ENCODE data around the gene DRAM2.
"Not testable (repeated sequence)": the region's sequence is repeated elsewhere in the genome, so short reads cannot be mapped to it uniquely, and the experiment has no call there.

Gene DRAM2

GRCh38 chr1:111127923-111128643 is 11.8 kb downstream of the DRAM2 start:
- Mint-ChIP-seq H3K4me3 (peak overlapping the region; percentile 15), H3K9me3 (no peaks in the 10 kb centered on the region), H3K4me1 (peaks cover 33% of the 10 kb centered on the region), H3K36me3 (peaks cover 24% of the 10 kb centered on the region), H3K27ac (no peak overlapping the region), H3K27me3 (no peaks in the 10 kb centered on the region)

DNA sequence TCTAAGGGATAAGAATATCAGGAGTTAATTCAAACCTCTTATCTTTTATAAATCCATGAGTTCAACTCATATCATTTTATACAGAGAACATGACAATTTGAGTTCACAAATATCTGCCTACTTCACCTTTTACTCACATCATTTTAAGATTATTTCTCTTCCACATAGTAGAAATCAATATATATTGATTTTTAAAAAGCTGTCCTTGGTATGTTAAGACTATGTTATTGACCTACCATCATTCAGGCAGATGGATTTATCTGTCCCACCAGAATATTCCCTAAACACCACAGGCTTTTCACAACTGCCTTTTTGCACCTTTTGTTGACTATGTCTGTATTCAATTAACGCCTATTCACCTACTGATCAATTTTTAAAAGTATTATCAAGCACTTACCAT is 13.5 kb downstream of the DRAM2 start:
- Mint-ChIP-seq H3K36me3 (peaks cover 24% of the 10 kb centered on the region), H3K27me3 (no peaks in the 10 kb centered on the region), H3K9me3 (no peaks in the 10 kb centered on the region), H3K4me1 (peaks cover 28% of the 10 kb centered on the region), H3K27ac (no peak overlapping the region), H3K4me3 (no peak overlapping the region)

- Mint-ChIP-seq H3K36me3 (peaks cover 7% of the 10 kb centered on the region), H3K4me1 (no peaks in the 10 kb centered on the region), H3K9me3 (no peaks in the 10 kb centered on the region), H3K4me3 (no peak overlapping the region), H3K27me3 (no peaks in the 10 kb centered on the region), H3K27ac (no peak overlapping the region)
These were observed 23.4 kb downstream of the DRAM2 start for GRCh38 chr1:111116496-111116895.

DNA sequence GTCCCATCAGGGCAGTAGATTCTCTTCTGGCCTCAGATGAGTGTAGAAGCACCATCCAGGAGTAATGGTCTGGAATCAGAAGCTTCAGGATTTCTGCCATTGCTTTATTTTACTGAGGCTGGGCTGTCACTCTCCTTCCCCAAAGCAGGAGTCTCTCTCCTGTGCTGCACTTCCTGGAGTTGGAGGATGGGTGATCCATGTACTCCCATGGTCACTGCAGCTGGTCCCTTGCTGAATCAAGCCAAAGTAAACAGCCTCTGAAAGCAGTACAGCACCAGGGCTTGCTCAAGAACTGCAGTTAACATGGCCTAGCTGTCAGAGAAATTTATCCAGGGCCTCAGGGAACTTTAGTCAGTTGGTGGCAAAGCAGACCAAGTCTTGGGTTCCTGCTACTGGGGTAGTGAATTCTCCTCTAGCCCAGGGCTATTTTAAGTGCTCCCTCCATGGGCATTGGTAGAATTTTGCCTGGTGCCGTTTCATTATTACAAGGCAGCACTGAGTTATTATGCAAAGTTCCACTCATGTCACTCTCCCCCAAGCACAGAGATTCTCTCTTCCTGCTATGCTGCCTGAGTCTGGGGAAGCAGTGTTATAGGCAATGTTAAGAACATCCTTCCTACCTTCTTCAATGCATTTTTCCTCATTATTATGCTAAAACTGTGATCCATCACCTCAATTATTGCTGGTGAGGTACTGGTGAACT is 29.5 kb downstream of the DRAM2 start:
- peaks cover 3% of the 10 kb centered on the region for H3K27me3 Mint-ChIP-seq
- no peak overlapping the region for H3K27ac Mint-ChIP-seq
- no peak overlapping the region for H3K4me3 Mint-ChIP-seq
- peaks cover 15% of the 10 kb centered on the region for H3K36me3 Mint-ChIP-seq
- no peaks in the 10 kb centered on the region for H3K4me1 Mint-ChIP-seq
- peaks cover 10% of the 10 kb centered on the region for H3K9me3 Mint-ChIP-seq

DNA sequence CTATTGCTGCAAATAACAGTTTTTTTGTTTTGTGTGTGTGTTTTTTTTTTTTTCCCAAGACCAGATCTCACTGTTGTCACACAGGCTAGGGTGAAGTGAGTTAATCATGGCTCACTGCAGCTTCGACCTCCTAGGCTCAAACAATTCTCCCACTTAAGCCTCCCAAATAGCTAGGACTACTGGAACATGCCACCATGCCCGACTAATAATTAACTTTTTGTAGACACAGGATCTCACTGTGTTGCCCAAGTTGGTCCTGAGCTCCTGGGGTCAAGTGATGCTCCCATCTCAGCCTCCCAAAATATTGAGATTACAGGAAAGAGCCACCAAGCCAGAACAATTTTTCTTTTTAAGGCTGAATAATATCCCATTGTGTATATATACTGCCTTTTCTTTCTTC is 34.9 kb downstream of the DRAM2 start:
- Mint-ChIP-seq H3K36me3 (peaks cover 10% of the 10 kb centered on the region), H3K9me3 (peaks cover 38% of the 10 kb centered on the region), H3K4me3 (no peak overlapping the region), H3K4me1 (no peaks in the 10 kb centered on the region), H3K27ac (no peak overlapping the region), H3K27me3 (peaks cover 2% of the 10 kb centered on the region)

GRCh38 chr1:111101854-111102642 is 37.8 kb downstream of the DRAM2 start:
- Mint-ChIP-seq H3K27me3 (no peaks in the 10 kb centered on the region), H3K9me3 (peaks cover 43% of the 10 kb centered on the region), H3K4me3 (no peak overlapping the region), H3K27ac (no peak overlapping the region), H3K4me1 (no peaks in the 10 kb centered on the region), H3K36me3 (peaks cover 10% of the 10 kb centered on the region)

- no peak overlapping the region for H3K27ac Mint-ChIP-seq
- no peaks in the 10 kb centered on the region for H3K27me3 Mint-ChIP-seq
- peaks cover 10% of the 10 kb centered on the region for H3K36me3 Mint-ChIP-seq
- no peaks in the 10 kb centered on the region for H3K4me1 Mint-ChIP-seq
- H3K4me3 Mint-ChIP-seq, result no peak overlapping the region
- H3K9me3 Mint-ChIP-seq, result peaks cover 39% of the 10 kb centered on the region
These were observed 40.6 kb downstream of the DRAM2 start for GRCh38 chr1:111099289-111099688.

- Mint-ChIP-seq H3K4me1 (no peaks in the 10 kb centered on the region), H3K27me3 (no peaks in the 10 kb centered on the region), H3K27ac (no peak overlapping the region), H3K4me3 (no peak overlapping the region), H3K9me3 (peaks cover 28% of the 10 kb centered on the region), H3K36me3 (peaks cover 12% of the 10 kb centered on the region)
These were observed 42.4 kb downstream of the DRAM2 start for GRCh38 chr1:111097356-111098099.

DNA sequence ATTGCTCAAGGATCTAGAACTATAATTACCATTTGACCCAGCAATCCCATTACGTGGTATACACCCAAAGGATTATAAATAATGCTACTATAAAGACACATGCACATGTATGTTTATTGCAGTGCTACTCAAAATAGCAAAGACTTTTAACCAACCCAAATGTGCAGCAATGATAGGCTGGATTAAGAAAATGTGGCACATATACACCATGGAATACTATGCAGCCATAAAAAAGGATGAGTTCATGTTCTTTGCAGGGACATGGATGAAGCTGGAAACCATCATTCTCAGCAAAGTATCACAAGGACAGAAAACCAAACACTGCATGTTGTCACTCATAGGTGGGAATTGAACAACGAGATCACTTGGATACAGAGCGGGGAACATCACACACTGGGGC is 44.5 kb downstream of the DRAM2 start:
- peaks cover 12% of the 10 kb centered on the region for H3K36me3 Mint-ChIP-seq
- not testable (repeated sequence) for H3K4me1 Mint-ChIP-seq, H3K27ac Mint-ChIP-seq, H3K27me3 Mint-ChIP-seq, H3K4me3 Mint-ChIP-seq
- peaks cover 15% of the 10 kb centered on the region for H3K9me3 Mint-ChIP-seq

DNA sequence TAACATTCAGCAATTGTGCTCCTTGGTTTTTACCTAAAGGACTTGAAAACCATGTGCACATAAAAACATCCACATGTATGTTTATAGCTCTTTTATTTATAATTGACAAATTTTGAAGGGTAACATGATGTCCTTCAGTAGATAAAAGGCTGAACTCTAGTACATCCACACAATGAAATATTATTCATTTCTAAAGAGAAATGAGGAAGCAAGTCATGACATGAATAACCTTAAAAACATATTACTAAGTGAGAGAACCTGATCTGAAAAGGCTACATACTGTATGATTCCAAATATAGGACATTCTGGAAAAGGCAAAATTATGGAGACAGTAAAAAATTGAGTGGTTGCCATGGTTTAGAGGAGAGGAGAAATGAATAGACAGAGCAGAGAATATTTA is 50.3 kb downstream of the DRAM2 start:
- Mint-ChIP-seq H3K36me3 (peaks cover 5% of the 10 kb centered on the region), H3K9me3 (no peaks in the 10 kb centered on the region), H3K27me3 (peaks cover 18% of the 10 kb centered on the region), H3K27ac (no peak overlapping the region), H3K4me1 (no peaks in the 10 kb centered on the region), H3K4me3 (no peak overlapping the region)

DNA sequence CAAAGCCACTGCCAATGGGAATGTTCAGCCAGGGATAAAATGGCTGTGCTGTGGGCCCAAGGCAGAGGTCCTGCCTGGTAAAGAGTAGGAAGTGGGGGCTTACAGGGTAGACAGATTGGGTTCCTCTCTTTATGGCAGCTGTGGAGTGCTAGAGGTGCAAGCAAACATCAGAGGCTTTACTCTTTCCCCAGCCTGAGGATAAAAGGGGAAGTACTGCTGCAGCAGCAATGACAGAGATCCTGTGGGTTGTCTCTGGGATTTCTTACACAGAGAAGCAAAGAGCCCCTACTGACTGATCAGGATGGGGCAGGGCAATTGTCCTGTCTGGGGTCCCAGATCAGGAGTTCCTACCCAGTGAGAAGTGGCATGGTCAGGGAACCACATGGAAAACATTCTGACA is 54.2 kb downstream of the DRAM2 start:
- Mint-ChIP-seq H3K4me3 (no peak overlapping the region), H3K27ac (no peak overlapping the region), H3K36me3 (peaks cover 4% of the 10 kb centered on the region), H3K4me1 (no peaks in the 10 kb centered on the region), H3K27me3 (peaks cover 26% of the 10 kb centered on the region), H3K9me3 (no peaks in the 10 kb centered on the region)

GRCh38 chr1:111084999-111085398 is 54.9 kb downstream of the DRAM2 start:
- Mint-ChIP-seq H3K27me3 (peaks cover 26% of the 10 kb centered on the region), H3K27ac (no peak overlapping the region), H3K9me3 (no peaks in the 10 kb centered on the region), H3K4me3 (no peak overlapping the region), H3K4me1 (no peaks in the 10 kb centered on the region), H3K36me3 (peaks cover 4% of the 10 kb centered on the region)

DNA sequence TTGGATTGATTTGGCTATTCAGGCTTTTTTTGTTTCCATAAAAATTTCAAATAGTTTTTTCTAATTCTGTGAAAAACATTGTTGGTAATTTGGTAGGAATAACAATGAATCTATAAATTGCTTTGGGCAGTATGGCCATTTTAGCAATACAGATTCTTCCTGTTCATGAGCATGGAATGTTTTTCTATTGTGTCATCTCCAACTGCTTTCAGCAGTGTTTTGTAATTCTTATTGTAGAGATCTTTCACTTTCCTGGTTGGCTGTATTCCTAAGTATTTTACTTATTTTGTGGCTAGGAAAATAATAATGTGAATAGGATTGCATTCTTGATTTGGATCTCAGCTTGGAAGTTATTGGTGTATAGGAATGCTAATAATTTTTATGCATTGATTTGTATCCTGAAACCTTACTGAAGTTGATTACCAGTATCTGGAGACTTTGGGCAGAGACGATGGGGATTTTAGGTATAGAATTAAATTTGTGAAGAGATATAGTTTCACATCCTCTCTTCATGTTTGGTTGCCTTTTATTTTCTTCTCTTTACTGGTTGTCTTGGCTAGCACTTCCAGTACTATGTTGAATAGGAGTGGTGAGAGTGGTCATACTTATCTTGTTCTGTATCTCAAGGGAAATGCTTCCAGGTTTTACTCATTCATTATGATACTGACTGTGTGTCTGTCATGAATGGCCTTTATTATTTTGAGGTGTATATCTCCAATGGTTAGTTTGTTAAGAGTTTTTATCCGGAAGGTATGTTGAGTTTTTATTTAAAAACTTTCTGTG is 57.3 kb downstream of the DRAM2 start:
- Mint-ChIP-seq H3K27ac (no peak overlapping the region), H3K36me3 (peaks cover 2% of the 10 kb centered on the region), H3K4me3 (no peak overlapping the region), H3K4me1 (no peaks in the 10 kb centered on the region), H3K9me3 (peaks cover 5% of the 10 kb centered on the region), H3K27me3 (peaks cover 18% of the 10 kb centered on the region)

DNA sequence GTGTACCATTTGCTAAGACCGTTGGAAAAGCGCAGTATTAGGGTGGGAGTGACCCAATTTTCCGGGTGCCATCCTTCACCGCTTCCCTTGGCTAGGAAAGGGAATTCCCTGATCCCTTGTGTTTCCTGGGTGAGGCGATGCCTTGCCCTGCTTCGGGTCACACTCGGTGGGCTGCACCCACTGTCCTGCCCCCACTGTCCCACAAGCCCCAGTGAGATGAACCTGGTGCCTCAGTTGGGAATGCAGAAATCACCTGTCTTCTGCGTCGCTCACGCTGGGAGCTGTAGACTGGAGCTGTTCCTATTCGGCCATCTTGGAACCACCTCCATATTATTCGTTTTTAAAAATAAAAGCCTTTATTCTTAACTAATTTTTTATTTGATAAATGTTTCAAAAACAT is 60.6 kb downstream of the DRAM2 start:
- H3K27me3 Mint-ChIP-seq, result peaks cover 12% of the 10 kb centered on the region
- H3K4me3 Mint-ChIP-seq, H3K9me3 Mint-ChIP-seq, H3K36me3 Mint-ChIP-seq, H3K27ac Mint-ChIP-seq, H3K4me1 Mint-ChIP-seq: not testable (repeated sequence)

DNA sequence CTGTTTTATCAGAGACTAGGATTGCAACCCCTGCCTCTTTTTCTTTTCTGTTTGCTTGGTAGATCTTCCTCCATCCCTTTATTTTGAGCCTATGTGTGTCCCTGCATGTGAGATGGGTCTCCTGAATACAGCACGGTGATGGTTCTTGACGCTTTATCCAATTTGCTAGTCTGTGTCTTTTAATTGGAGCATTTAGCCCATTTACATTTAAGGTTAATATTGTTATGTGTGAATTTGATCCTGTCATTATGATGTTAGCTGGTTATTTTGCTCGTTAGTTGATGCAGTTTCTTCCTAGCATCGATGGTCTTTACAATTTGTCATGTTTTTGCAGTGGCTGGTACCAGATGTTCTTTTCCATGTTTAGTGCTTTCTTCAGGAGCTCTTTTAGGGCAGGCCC is 62.6 kb downstream of the DRAM2 start:
- H3K27ac Mint-ChIP-seq, H3K36me3 Mint-ChIP-seq, H3K9me3 Mint-ChIP-seq, H3K4me3 Mint-ChIP-seq, H3K27me3 Mint-ChIP-seq, H3K4me1 Mint-ChIP-seq: not testable (repeated sequence)
